ENCODE results near the gene RIMBP2. TPM values are rescaled to one million over a fixed set of nuclear protein-coding genes. Genes with fewer than 3 reads are reported as not detected.

RIMBP2 gene
- total RNA-seq, 1 donor from 2014 or later = not detected

DNA sequence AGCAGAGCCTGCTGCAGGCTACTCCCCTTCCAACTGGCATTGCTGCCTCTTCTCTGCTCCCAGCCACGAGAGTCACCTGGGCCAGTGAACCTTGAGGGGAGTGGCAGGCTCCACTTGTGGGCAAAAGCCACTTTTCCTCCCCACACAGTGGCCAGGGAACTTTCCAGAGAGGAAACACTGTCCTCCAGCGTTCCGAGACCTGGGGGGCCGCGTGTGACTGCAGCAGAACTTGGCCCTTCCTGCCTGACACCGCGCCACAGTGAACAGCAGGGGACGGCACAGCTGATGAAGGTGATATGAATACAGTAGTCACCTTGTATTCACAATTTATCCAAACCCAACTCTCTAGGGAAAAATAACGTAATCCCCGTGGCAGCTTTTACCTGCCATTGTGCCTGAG is 263.6 kb downstream of the RIMBP2 start:
- Histone ChIP-seq H3K27ac (replicated peaks) (no peak overlapping the region), H3K9me3 (replicated peaks) (no peaks in the 10 kb centered on the region), H3K27me3 (ENCODE audit: low read depth) (peaks cover 57% of the 10 kb centered on the region), H3K4me1 (no peaks in the 10 kb centered on the region), H3K4me3 (no peak overlapping the region), H3K36me3 (no peaks in the 10 kb centered on the region)
- DNase-seq = no peak
- intact Hi-C loops (cut with micrococcal nuclease) = no loop called here
- no peak for TF ChIP-seq CTCF (IDR thresholded peaks at IDR 0.05; ENCODE audit: borderline replicate concordance)

DNA sequence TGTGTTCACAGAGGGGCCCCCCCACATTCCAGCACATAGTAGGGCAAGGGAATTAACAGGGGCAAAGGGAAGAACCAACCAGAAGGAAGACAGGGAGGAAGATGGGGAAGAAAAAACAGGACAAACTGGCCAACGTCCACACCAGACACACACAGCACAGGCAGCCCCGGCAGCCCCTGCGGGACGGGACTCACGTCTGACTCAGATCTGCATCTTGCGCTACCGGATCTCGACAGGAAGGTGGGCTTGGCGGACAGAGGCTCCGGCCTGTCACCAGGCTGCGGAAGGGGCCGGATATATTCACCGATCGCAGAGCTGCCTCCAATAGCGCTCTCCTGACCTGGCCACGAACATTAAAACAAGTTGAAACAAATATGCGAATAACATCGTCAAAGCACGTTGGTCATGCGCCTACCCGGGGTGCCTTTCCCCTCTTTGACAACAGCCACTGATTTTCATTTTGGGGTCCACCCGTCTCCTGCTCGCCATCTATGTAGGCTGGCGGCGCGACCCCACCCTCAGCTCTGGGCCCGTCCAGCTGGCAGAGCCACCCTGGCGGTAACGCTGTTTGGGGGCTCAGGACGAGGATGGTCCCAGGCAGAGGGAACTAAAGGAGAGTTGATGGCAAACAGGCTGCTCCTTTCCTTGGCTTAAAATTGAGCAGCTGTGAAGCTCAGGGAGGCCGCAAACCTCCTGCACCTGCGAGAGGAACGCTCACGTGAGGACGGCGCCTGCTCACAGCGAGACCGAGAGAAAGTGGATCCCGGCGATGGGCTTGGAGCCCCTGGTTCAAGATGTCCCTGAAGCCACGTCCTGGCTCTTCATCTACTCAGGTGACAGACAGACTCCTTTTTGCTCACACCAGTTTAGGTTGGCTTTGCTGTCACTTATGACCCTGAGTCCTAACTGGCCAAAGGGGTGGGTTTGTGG is 264.8 kb downstream of the RIMBP2 start:
- DNase-seq = no peak
- H3K27ac ChIP-seq (replicated peaks) = no peak overlapping the region
- H3K27me3 ChIP-seq (ENCODE audit: low read depth) = peaks cover 68% of the 10 kb centered on the region
- H3K36me3 ChIP-seq = no peaks in the 10 kb centered on the region
- no peak overlapping the region for H3K4me3 ChIP-seq
- H3K4me1 ChIP-seq = no peaks in the 10 kb centered on the region
- intact Hi-C loops (cut with micrococcal nuclease) = no loop called here
- TF ChIP-seq CTCF (IDR thresholded peaks at IDR 0.05; ENCODE audit: borderline replicate concordance) = no peak
- no peaks in the 10 kb centered on the region for H3K9me3 ChIP-seq (replicated peaks)

- H3K27ac ChIP-seq (replicated peaks) = no peak overlapping the region
- no peak overlapping the region for H3K4me3 ChIP-seq
- no peak for TF ChIP-seq CTCF (IDR thresholded peaks at IDR 0.05; ENCODE audit: borderline replicate concordance)
- no peaks in the 10 kb centered on the region for H3K9me3 ChIP-seq (replicated peaks)
- DNase-seq = no peak
- H3K4me1 ChIP-seq = no peaks in the 10 kb centered on the region
- intact Hi-C loops (cut with micrococcal nuclease) = no loop called here
- peaks cover 74% of the 10 kb centered on the region for H3K27me3 ChIP-seq (ENCODE audit: low read depth)
- H3K36me3 ChIP-seq = no peaks in the 10 kb centered on the region
Observed at GRCh38 chr12:130449291-130449690, 266.8 kb downstream of the RIMBP2 start.

DNA sequence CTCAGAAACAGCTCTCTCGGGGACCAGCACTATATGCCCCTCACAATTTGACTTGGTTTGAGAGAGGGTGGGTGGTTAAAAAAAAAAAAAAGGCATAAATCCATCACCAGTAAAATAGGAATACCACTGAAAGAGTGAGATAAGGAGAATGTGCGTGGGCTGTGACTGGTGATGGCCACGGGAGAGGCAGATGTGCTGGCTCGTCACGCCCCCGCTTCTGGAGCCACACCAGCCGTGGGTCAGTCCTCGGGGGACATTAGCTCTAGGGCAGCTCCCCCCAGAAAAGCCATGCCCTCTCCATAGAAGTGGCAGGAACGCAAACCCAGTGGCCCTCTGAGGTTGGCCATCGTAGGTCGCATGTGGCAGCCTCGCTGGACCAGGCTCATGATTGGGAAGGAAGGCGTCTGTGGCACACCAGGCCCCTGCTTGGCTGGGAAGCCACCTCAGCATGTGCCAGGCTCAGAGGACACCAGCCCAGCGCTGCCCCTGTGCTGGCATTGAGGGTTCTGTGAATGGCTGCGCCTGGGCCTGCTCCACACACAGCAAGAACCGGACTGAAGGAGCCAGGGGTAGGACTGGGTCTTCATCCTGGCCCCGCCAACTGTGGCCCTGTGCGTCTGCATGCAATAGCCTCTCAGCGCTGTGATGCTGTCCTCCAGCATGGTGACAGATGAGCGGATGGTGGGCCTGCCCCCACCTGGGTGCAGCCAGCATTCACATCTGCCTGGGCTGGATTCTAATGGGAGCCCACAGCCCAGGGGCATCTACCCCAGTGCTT is 267.9 kb downstream of the RIMBP2 start:
- Histone ChIP-seq H3K9me3 (replicated peaks) (no peaks in the 10 kb centered on the region), H3K27ac (replicated peaks) (no peak overlapping the region), H3K27me3 (ENCODE audit: low read depth) (peaks cover 84% of the 10 kb centered on the region), H3K4me3 (no peak overlapping the region), H3K4me1 (no peaks in the 10 kb centered on the region), H3K36me3 (no peaks in the 10 kb centered on the region)
- DNase-seq = no peak
- intact Hi-C loops (cut with micrococcal nuclease) = no loop called here
- no peak for TF ChIP-seq CTCF (IDR thresholded peaks at IDR 0.05; ENCODE audit: borderline replicate concordance)

GRCh38 chr12:130447655-130447965 is 268.5 kb downstream of the RIMBP2 start:
- no peak overlapping the region for H3K4me3 ChIP-seq
- TF ChIP-seq CTCF (IDR thresholded peaks at IDR 0.05; ENCODE audit: borderline replicate concordance) = no peak
- no peaks in the 10 kb centered on the region for H3K9me3 ChIP-seq (replicated peaks)
- no peaks in the 10 kb centered on the region for H3K4me1 ChIP-seq
- peaks cover 85% of the 10 kb centered on the region for H3K27me3 ChIP-seq (ENCODE audit: low read depth)
- intact Hi-C loops (cut with micrococcal nuclease) = no loop called here
- no peaks in the 10 kb centered on the region for H3K36me3 ChIP-seq
- DNase-seq = no peak
- no peak overlapping the region for H3K27ac ChIP-seq (replicated peaks)

Measured in left ventricle myocardium inferior (tissue), 1 donor.